ENCODE results near the gene CNOT6. TPM values are rescaled to one million over a fixed set of nuclear protein-coding genes. Genes with fewer than 3 reads are reported as not detected.

Gene CNOT6
- total RNA-seq, 4 donors from 2014 or later = 4.1 to 12.0 (median 6.4) TPM

- no peak for ATAC-seq
- in situ Hi-C loops (cut with MboI; ENCODE audit: low sequenced_read_pairs in 4 of 4) (no loop called here), intact Hi-C loops (cut with DNase I; ENCODE audit: low total_unique reads) (no loop called here)
- TF ChIP-seq CTCF (IDR thresholded peaks at IDR 0.05 in 4 of 5, conservative IDR thresholded peaks at IDR 0.05 in 1 of 5) (no peak), POLR2A (IDR thresholded peaks at IDR 0.05) (no peak)
- H3K27me3 ChIP-seq = no peaks in the 10 kb centered on the region
- no peak for DNase-seq
- no peaks in the 10 kb centered on the region for H3K9me3 ChIP-seq
- no peak overlapping the region for H3K27ac ChIP-seq
- H3K4me3 ChIP-seq = no peak overlapping the region
- no peaks in the 10 kb centered on the region for H3K4me1 ChIP-seq
- no peaks in the 10 kb centered on the region for H3K36me3 ChIP-seq
These were observed 104.8 kb downstream of the CNOT6 start for GRCh38 chr5:180598797-180599589.

DNA sequence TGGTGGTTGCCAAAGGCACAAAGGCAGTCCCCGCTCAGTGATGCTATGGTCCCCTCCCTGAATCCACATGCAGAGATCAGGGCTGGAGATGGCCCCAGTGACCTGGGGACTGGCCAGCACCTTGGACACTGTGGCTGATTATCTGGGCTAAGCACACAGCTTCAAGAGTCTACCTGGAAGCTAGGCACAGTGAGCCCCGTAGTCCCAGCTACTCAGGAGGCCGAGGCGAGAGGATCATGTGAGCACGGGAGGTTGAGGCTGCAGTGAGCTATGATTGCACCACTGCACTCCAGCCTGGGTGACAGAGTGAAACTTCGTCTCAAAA is 105.4 kb downstream of the CNOT6 start:
- DNase-seq (no peak), ATAC-seq (no peak)
- H3K27me3 ChIP-seq = no peaks in the 10 kb centered on the region
- H3K36me3 ChIP-seq = no peaks in the 10 kb centered on the region
- H3K27ac ChIP-seq = no peak overlapping the region
- no peaks in the 10 kb centered on the region for H3K4me1 ChIP-seq
- intact Hi-C loops (cut with DNase I; ENCODE audit: low total_unique reads) = no loop called here
- no peak overlapping the region for H3K4me3 ChIP-seq
- TF ChIP-seq POLR2A (IDR thresholded peaks at IDR 0.05) (no peak), CTCF (IDR thresholded peaks at IDR 0.05 in 4 of 5, conservative IDR thresholded peaks at IDR 0.05 in 1 of 5) (no peak)
- in situ Hi-C loops (cut with MboI; ENCODE audit: low sequenced_read_pairs in 4 of 4) = no loop called here
- H3K9me3 ChIP-seq = no peaks in the 10 kb centered on the region

DNA sequence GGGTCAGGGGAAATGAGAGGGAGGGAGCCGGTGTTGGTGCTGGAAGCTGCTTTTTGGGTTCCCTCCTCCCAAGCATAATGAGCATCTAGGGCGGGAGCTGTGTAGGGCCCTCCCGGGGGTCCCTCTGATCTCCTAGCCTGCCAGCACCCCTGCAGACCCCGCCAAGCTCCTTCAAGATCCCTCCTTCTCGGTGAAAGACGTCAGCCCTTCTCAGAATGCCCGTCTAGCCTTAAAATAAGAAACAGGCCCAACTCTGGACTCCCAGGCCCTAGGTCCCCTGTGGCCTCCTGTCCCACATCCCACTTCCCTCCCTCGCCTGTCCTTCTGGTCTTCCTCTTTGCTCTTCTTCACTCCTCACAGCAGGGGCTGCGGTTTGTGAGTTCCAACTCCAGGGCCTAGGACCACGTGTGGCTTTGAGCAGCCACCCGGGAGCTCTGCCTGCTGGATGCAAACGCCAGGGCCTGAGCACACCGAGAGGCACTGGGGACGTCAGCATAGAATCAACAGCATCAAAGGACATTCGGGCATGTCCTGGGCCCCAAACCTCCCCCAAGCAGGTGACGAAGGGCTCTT is 105.9 kb downstream of the CNOT6 start:
- Histone ChIP-seq H3K27me3 (no peaks in the 10 kb centered on the region), H3K4me1 (no peaks in the 10 kb centered on the region), H3K9me3 (no peaks in the 10 kb centered on the region), H3K36me3 (no peaks in the 10 kb centered on the region), H3K4me3 (no peak overlapping the region), H3K27ac (no peak overlapping the region)
- DNase-seq (no peak), ATAC-seq (no peak)
- no peak for TF ChIP-seq CTCF (IDR thresholded peaks at IDR 0.05 in 4 of 5, conservative IDR thresholded peaks at IDR 0.05 in 1 of 5)
- no peak for TF ChIP-seq POLR2A (IDR thresholded peaks at IDR 0.05)
- in situ Hi-C loops (cut with MboI; ENCODE audit: low sequenced_read_pairs in 4 of 4) (no loop called here), intact Hi-C loops (cut with DNase I; ENCODE audit: low total_unique reads) (no loop called here)

DNA sequence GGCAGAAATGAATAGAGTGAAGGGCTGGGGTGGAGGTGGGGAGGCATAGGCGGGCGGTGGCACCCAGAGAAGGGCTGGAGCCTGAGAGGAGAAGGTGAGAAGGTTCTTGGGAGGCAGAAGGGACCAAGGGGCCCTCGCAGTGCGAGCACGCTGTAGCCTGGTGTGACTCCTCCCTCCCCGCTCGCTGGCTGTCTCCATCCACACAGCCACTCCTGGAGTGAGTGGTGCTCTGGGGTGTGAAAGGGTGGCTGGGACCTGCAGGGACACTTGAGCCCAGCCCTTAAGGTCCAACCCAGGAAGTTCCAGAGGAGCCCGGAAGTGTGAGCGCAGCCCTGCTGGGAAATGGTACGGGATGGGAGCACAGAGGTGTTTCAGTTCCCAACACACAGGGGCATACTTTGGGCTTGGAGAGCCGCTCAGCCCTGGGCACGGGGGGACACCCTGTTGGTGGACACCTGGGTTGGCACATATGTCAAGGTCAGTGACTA is 106.4 kb downstream of the CNOT6 start:
- no peak for ATAC-seq
- peaks cover 0 to under 1% (median 0%) of the 10 kb centered on the region in 3 donors for H3K27me3 ChIP-seq
- no peak for TF ChIP-seq POLR2A (IDR thresholded peaks at IDR 0.05)
- no peak for TF ChIP-seq CTCF (IDR thresholded peaks at IDR 0.05 in 4 of 5, conservative IDR thresholded peaks at IDR 0.05 in 1 of 5)

More for the DNA sequence above, 106.4 kb downstream of the CNOT6 start:
- no peak overlapping the region for H3K4me3 ChIP-seq
- H3K36me3 ChIP-seq = no peaks in the 10 kb centered on the region
- no peak for DNase-seq
- in situ Hi-C loops (cut with MboI; ENCODE audit: low sequenced_read_pairs in 4 of 4) = no loop called here
- H3K4me1 ChIP-seq = no peaks in the 10 kb centered on the region
- intact Hi-C loops (cut with DNase I; ENCODE audit: low total_unique reads) = no loop called here
- H3K27ac ChIP-seq = no peak overlapping the region
- no peaks in the 10 kb centered on the region for H3K9me3 ChIP-seq
